ENCODE results near the gene TMEM164. TPM values are rescaled to one million over a fixed set of nuclear protein-coding genes. Genes with fewer than 3 reads are reported as not detected.

Gene TMEM164
- total RNA-seq, 2 donors from 2014 or later, result 18.0 to 20.2 TPM

- H3K27ac ChIP-seq, result no peak overlapping the region
- no peaks in the 10 kb centered on the region for H3K27me3 ChIP-seq (replicated peaks; ENCODE audit: insufficient read depth)
- H3K36me3 ChIP-seq, result no peaks in the 10 kb centered on the region
- H3K4me1 ChIP-seq (ENCODE audit: control insufficient read depth in 1 of 2, low read depth in 2 of 2), result no peaks in the 10 kb centered on the region
- H3K9me3 ChIP-seq, result no peaks in the 10 kb centered on the region
- no peak for ATAC-seq (ENCODE audit: insufficient number of reproducible peaks, low FRiP score, low read depth)
- DNase-seq (ENCODE audit: low spot score), result no peak
- no peak for TF ChIP-seq CTCF (IDR thresholded peaks at IDR 0.05)
- H3K4me3 ChIP-seq, result no peak overlapping the region
Measured at GRCh38 chrX:110216027-110216426, 213.1 kb downstream of the TMEM164 start.

GRCh38 chrX:110218591-110218990 is 215.7 kb downstream of the TMEM164 start:
- Histone ChIP-seq H3K27me3 (replicated peaks; ENCODE audit: insufficient read depth) (no peaks in the 10 kb centered on the region), H3K4me1 (ENCODE audit: control insufficient read depth in 1 of 2, low read depth in 2 of 2) (no peaks in the 10 kb centered on the region), H3K36me3 (no peaks in the 10 kb centered on the region), H3K9me3 (no peaks in the 10 kb centered on the region), H3K27ac (no peak overlapping the region), H3K4me3 (no peak overlapping the region)
- no peak for ATAC-seq (ENCODE audit: insufficient number of reproducible peaks, low FRiP score, low read depth)
- TF ChIP-seq CTCF (IDR thresholded peaks at IDR 0.05), result no peak
- DNase-seq (ENCODE audit: low spot score), result no peak

- Histone ChIP-seq H3K27ac (no peak overlapping the region), H3K36me3 (no peaks in the 10 kb centered on the region), H3K27me3 (replicated peaks; ENCODE audit: insufficient read depth) (no peaks in the 10 kb centered on the region), H3K4me3 (no peak overlapping the region), H3K9me3 (no peaks in the 10 kb centered on the region), H3K4me1 (ENCODE audit: control insufficient read depth in 1 of 2, low read depth in 2 of 2) (no peaks in the 10 kb centered on the region)
- no peak for TF ChIP-seq CTCF (IDR thresholded peaks at IDR 0.05)
- ATAC-seq (ENCODE audit: insufficient number of reproducible peaks, low FRiP score, low read depth), result no peak
- no peak for DNase-seq (ENCODE audit: low spot score)
Measured at GRCh38 chrX:110219920-110220319, 217.0 kb downstream of the TMEM164 start.

DNA sequence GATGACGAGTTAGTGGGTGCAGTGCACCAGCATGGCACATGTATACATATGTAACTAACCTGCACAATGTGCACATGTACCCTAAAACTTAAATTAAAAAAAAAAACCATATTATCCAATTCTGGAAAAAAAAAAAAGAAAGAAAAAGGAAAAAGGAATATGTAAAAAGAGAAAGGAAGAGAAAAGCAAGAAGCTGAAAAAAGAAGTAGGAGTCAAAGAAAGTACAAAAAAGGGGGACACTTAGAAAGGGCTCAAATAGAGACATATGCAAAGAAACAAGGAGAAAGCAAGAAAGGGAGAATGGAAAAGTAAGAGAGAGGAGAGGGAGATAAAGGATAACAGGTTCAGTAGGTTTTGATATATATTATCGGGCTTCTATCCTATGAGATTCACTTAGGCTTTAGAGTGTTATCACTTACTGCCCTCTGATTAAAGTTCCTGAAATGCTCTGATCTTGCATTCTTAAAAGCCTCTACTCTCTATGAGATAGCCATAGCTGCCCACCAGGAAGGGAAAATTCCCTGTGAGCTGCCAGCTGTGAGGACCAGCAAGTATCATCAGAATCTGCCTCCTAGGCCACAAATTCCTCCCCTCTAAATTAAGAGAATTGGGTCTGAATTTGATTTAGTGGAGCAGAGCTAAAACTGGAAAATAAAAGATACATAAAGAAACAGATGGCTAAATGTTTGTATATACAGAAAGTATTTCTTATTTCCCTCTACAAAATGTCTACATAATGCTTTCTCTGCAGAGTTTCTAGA is 219.8 kb downstream of the TMEM164 start:
- Histone ChIP-seq H3K4me3 (no peak overlapping the region), H3K27ac (no peak overlapping the region), H3K27me3 (replicated peaks; ENCODE audit: insufficient read depth) (no peaks in the 10 kb centered on the region), H3K4me1 (ENCODE audit: control insufficient read depth in 1 of 2, low read depth in 2 of 2) (no peaks in the 10 kb centered on the region), H3K9me3 (no peaks in the 10 kb centered on the region), H3K36me3 (no peaks in the 10 kb centered on the region)
- DNase-seq (ENCODE audit: low spot score) (no peak), ATAC-seq (ENCODE audit: insufficient number of reproducible peaks, low FRiP score, low read depth) (no peak)
- no peak for TF ChIP-seq CTCF (IDR thresholded peaks at IDR 0.05)

GRCh38 chrX:110224926-110225617 is 222.2 kb downstream of the TMEM164 start:
- Histone ChIP-seq H3K27ac (no peak overlapping the region), H3K27me3 (replicated peaks; ENCODE audit: insufficient read depth) (no peaks in the 10 kb centered on the region), H3K4me3 (no peak overlapping the region), H3K9me3 (no peaks in the 10 kb centered on the region), H3K4me1 (ENCODE audit: control insufficient read depth in 1 of 2, low read depth in 2 of 2) (no peaks in the 10 kb centered on the region), H3K36me3 (no peaks in the 10 kb centered on the region)
- DNase-seq (ENCODE audit: low spot score) (no peak), ATAC-seq (ENCODE audit: insufficient number of reproducible peaks, low FRiP score, low read depth) (no peak)
- no peak for TF ChIP-seq CTCF (IDR thresholded peaks at IDR 0.05)

All from thoracic aorta (tissue), 2 donors.